Measurements from ENCODE around the gene RAB11FIP5. TPM values are rescaled to one million over a fixed set of nuclear protein-coding genes. Genes with fewer than 3 reads are reported as not detected.
"Not testable (repeated sequence)": the region's sequence is repeated elsewhere in the genome, so short reads cannot be mapped to it uniquely, and the experiment has no call there.

Gene RAB11FIP5
- 28.1 TPM for total RNA-seq
- long read RNA-seq, full-length matches to known transcripts = 3 of 11 reads
- long read RNA-seq, partial matches to known transcripts = 6 of 11 reads
- long read RNA-seq, other reads (novel, unspliced or antisense) = 2 of 11 reads

DNA sequence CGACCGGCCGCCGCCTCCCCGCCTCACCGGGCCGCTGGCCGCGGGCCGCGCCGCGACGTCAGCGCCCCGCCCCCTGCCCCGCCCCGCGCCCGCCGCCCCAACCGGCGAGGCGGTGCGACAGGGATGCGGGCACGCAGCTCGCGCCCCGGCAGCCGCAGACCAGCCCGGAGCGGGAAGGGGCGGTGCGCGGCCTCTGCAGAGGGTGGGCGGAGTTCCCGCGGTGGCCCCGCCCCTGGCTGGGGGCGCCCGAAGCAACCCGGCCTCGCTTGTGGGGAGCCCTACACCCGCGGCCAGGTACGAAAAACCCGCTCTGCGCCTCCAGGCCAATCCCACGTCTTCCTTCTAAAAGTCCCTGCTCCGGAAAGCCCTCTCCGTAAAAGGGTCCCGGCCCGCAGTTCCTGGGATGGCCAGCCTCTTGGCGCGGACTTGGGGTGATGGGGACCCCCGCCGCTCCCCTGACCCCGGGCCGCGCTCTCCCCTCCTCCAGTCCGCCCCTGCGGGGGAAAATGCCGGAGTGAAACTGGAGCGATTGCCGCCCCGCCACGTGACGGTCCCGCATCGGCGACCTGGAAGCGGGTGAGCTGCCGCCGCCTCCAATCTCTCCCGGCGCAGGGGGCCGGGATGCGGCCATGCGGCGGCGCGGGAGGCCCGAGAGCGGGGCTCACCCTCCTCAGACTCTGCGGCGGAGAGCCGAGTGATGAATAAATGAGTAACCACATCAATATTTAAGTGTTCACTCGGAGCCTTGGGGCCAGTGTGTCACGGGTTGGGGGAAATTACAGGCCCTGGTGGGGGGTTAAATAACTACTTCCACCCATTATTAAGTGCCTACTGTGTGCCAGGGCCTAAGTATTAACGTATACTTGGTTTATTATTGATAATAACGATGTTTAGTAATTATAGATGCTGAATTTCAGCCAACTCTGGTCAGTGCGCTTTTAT, at the start of gene RAB11FIP5:
TSS of gene RAB11FIP5 (minus strand) at position 36 of the 942 bp plus-strand sequence. CDS start 171 bp downstream, outside the sequence.
- peak; percentile 92 for DNase-seq (ENCODE audit: low spot score)

DNA sequence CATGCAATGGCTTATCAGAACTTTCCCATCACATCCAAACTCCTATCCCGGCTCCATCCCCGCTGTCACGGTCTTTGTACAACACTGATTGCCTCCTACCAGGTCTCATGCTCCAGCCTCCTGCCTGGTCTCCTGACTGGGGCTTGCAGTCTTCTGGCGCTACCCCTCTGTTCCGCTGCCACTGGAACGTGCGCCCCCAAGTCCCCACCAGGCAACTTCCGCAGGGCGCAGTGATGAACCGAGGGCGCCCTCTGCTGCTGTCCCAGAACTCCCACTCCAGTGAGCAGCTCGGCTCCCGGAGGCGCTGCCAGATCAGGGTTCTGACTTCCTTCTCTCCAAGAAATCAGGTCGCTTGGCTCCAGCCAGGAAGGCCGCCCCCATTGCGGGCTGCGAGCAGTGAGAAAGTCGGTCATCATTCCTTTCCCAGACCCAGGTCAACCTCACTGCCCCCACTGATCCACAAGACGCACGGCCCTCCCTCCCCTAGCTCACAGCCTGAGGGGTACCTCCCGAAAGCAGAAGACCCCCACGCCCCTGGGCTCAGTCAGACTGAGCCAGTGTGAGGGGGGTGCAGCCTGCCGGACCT, 43.9 kb upstream of the RAB11FIP5 start:
- DNase-seq (ENCODE audit: low spot score) = no peak

DNA sequence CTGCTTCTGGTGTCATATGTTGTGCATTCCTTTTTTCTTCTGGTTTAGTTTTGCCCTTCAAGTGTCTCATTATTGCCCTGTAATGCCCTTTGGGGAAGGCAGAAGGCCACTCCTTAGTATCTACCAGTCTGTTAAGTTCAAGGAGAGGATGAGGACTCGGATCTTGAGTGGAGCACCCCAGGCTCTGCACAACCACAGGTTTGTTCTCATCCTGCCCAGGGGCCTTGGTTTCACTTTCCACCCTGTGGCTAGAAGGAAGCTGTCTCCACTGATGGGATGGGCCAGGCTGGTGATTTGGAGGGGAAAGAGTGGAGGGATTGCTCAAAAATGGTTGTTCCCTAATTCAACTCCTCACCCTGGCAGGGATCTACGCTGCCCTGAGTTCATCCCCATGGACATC, 30.2 kb upstream of the RAB11FIP5 start:
- DNase-seq (ENCODE audit: low spot score) = no peak

DNA sequence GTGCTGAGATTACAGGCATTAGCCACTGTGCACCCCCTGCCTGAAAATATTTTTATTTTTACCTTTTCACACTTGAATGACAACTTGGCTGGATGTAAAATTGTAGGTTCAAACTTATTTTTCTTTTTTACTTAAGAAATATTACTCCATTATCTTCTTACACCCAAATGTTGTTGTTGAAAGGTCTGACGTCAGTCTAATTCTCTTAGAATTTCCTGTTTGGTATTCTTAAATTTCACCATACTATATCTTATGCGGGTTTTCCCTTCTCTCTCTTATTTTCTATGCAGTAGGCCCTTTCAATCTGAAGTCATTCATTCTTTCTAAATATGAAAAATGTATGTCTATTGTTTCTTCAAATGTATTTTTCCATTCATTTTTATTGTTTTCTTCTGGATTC, 29.1 kb upstream of the RAB11FIP5 start:
- DNase-seq (ENCODE audit: low spot score) = no peak

- DNase-seq (ENCODE audit: low spot score) = no peak
These were observed 22.5 kb upstream of the RAB11FIP5 start for GRCh38 chr2:73135236-73135635.

GRCh38 chr2:73134471-73134870, 21.7 kb upstream of the RAB11FIP5 start:
- no peak for DNase-seq (ENCODE audit: low spot score)

- no peak for DNase-seq (ENCODE audit: low spot score)
These were observed 20.9 kb upstream of the RAB11FIP5 start for GRCh38 chr2:73133566-73134197.

GRCh38 chr2:73131807-73132206, 19.1 kb upstream of the RAB11FIP5 start:
- DNase-seq (ENCODE audit: low spot score) = no peak

DNA sequence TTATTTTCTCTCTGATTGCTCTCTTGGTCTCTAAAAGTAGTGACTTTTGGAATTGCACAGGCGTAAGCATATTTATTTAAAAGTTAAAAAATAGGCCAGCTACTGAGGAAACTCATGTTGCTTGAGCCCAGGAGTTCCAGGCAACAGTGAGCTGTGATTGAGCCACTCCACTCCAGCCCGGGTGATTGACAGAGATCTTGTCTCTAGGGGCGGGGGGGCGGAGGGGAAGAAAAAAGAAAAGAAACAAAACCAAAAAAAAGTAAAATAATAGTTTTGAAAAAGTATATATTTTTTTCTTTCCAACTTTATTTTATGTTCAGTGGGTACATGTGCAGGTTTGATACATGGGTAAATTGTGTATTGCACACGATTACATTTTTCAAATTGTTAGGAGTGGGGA, 18.0 kb upstream of the RAB11FIP5 start:
- no peak for DNase-seq (ENCODE audit: low spot score)

GRCh38 chr2:73128841-73129535, 16.2 kb upstream of the RAB11FIP5 start:
- no peak for DNase-seq (ENCODE audit: low spot score)

DNA sequence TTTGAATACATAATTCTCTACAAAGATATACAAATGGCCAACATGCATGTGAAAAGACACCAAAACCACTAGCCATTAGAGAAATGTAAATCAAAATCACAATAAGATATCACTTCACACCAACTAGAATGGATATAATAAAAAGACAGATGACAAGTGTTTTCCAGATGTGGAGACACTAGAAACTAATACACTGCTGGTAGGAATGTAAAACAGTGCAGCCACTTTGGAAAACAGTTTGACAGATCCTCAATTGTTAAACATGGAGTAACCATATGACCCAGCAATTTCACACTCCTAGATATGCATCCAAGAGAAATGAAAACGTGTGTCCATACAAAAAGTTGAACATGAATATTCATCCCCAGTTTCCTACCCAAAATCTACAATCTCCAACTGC, 9.8 kb upstream of the RAB11FIP5 start:
- no peak for DNase-seq (ENCODE audit: low spot score)

- not testable (repeated sequence) for DNase-seq (ENCODE audit: low spot score)
These were observed 7.0 kb upstream of the RAB11FIP5 start for GRCh38 chr2:73119611-73120239.

DNA sequence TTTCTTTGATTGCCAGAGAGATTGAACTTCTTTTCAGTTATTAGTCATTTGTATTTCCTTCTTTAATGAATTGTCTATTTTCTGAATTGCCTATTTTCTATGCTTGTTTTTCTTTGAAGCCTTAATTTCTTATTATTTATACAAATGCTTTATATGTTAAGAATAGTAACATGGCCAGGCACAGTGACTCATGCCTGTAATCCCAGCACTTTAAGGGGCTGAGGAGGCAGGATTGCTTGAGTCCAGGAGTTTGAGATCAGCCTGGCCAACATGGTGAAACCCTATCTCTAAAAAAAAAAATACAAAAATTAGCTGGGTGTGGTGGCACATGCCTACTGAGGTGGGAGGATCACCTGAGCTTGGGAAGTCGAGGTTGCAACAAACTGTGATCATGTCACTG, 4.7 kb upstream of the RAB11FIP5 start:
- DNase-seq (ENCODE audit: low spot score) = no peak

DNA sequence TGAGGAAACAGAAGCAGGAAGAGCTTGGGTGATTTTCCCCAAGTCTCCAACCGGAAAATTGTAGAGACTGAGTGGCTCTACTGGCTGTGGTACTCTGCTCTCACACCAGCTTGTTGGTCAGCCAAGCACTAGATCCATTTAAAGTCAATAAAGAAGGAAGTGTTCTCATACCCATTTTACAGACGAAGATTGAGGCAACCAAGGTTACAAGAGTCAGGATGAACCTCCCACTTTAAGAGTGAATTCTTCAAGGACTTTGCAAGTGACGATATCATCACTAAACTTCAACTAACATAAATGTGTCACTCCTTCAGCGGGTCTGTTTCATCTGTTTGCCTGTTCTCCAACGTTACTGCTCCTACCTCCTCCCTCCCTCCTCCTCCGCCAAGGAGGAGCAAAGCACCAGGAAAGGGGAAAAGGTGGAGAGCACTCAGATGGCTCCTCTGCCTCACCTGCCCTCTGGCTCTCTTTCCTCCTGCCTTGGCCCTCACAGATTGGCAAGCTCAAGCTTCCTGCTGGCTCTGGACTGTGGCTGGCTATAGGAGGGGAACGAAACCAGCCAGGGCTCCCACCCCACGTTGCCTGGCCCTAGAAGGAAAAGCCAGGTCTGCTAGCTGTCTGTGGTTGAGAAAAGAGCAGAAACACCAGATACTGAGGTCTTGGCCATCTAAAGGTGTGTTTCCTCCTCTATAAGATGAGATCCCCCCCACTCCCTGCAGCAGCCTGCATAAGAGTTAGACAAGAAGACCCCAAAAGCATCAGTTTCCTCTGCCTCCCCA, 3.6 kb upstream of the RAB11FIP5 start:
- no peak for DNase-seq (ENCODE audit: low spot score)

DNA sequence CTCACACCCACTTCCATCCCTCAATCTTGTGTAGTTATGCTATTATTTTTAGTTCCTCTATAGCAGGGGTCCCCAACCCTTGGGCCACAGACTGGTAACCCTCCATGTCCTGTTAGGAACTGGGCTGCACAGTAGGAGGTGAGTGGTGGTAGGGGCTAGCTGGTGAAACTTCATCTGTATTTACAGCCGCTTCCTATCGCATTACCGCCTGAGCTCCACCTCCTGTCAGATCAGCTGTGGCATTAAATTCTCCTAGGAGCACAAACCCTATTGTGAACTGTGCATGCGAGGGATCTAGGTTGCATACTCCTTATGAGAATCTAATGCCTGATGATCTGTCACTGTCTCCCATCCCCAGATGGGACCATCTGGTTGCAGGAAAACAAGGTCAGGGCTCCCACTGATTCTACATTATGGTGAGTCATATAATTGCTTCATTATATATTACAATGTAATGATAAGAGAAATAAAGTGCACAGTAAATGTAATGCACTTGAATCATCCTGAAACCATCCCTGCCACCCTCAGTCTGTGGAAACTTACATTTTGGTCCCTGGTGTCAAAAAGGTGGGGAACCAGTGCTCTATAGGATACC, 1.6 kb upstream of the RAB11FIP5 start:
- no peak for DNase-seq (ENCODE audit: low spot score)

- DNase-seq (ENCODE audit: low spot score) = peak; percentile 87
These were observed 479 bp downstream of the RAB11FIP5 start for GRCh38 chr2:73112026-73112912.

DNA sequence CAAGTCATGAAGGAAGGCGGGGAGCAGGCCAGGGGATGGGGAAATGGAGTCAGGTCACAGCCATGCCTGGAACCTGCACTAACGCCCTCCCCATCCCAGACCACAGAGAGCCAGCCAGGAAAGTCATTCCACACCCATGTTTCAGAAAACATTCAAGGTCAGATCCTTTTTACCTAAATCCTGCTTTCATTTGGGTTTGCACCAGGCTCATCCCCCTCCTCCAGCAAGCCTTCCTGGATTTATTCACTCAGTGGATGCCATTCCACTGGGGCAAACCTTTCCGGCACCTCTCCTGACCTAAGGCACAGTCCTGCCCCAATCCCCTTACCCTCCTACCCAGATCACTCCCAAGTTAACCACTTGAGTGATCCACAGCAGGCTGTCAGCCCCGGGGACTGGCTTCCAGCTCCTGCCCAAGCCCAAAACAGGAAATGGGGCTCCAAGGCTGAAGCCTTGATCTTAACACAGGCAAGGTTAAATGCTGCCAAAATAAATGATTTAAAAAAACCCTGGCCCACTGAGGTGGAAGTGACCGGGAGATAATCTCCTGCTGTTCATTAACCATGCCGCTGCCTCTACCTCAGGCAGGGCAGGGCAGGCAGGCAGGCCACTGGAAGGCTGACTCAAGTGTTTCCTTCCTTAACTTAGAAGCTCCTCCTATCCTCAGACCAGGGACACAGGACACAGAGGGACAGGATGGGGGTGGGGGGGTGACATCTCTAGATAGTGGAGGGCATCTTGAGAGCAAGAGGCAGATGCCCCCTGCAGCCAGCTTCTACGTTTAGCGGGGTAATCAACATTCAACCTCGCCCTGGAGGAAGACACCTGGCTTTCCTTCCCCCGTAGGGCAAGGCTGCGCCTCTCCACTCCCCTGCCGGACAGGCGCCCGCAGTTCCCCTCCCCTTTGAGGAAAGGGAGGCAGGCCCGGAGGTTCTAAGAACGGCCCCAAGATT, 1.4 kb downstream of the RAB11FIP5 start:
- peak; percentile 73 for DNase-seq (ENCODE audit: low spot score)

Data from mesenteric fat pad (tissue), 1 donor.